Keratinocyte (primary cell): ENCODE data around the gene ZNF701. TPM values are rescaled to one million over a fixed set of nuclear protein-coding genes. Genes with fewer than 3 reads are reported as not detected.
"Not testable (repeated sequence)": the region's sequence is repeated elsewhere in the genome, so short reads cannot be mapped to it uniquely, and the experiment has no call there.

ENCODE experiments used
- DNase-seq: peaks from one replicate; pipeline ENCODE4 v3.0.0-alpha.2; 2011; ENCODE audit warnings: low read depth, missing footprints, low spot score
- FAIRE-seq: peaks from 2 replicates; lab custom pipeline; 2011; peaks lifted over from hg19 to GRCh38; lab: Jason Lieb, UNC
- H2AFZ ChIP-seq: 2 replicates; pipeline ENCODE4 v1.6.0; 2012; ENCODE audit warnings: low read length, control low read depth, inconsistent platforms; ENCODE audit not compliant: control insufficient read depth
- H3K27ac ChIP-seq: 2 replicates; pipeline ENCODE4 v1.5.1; 2011; ENCODE audit warnings: low read length; ENCODE audit not compliant: control insufficient read depth, insufficient read depth
- H3K27me3 ChIP-seq: 3 replicates; pipeline ENCODE4 v1.6.0; 2011; ENCODE audit warnings: low read length; ENCODE audit not compliant: control insufficient read depth, insufficient read depth; ENCODE audit errors: extremely low read depth
- H3K36me3 ChIP-seq, 2 experiments: 2 replicates in 1 of 2; 3 replicates in 1 of 2; pipeline ENCODE4 v1.5.1; 2011; ENCODE audit warnings: low read length in 2 of 2, mild to moderate bottlenecking in 1 of 2; ENCODE audit not compliant: control insufficient read depth in 2 of 2, insufficient read depth in 2 of 2; ENCODE audit errors: extremely low read depth in 1 of 2
- H3K4me1 ChIP-seq: 3 replicates; pipeline ENCODE4 v1.5.1; 2011; ENCODE audit warnings: low read length; ENCODE audit not compliant: control insufficient read depth, insufficient read depth; ENCODE audit errors: extremely low read depth
- H3K4me2 ChIP-seq: 3 replicates; pipeline ENCODE4 v1.6.0; 2011; ENCODE audit warnings: low read depth, low read length; ENCODE audit not compliant: control insufficient read depth, insufficient read depth; ENCODE audit errors: extremely low read depth
- H3K4me3 ChIP-seq, 3 experiments: fragments of 200-600 bp in 1 of 3; sonication (generic) in 1 of 3; 2 replicates in 2 of 3; 3 replicates in 1 of 3; pipeline ENCODE4 v1.5.1; 2011 to 2016; ENCODE audit warnings: low read length in 3 of 3, mild to moderate bottlenecking in 3 of 3, control low read depth in 2 of 3, inconsistent platforms in 1 of 3, low read depth in 1 of 3, mixed read lengths in 1 of 3, mixed run types in 1 of 3, moderate library complexity in 1 of 3; ENCODE audit not compliant: control insufficient read depth in 2 of 3, insufficient read depth in 2 of 3; ENCODE audit errors: extremely low read depth in 1 of 3
- H3K79me2 ChIP-seq: 2 replicates; pipeline ENCODE4 v1.6.0; 2012; ENCODE audit warnings: low read length; ENCODE audit not compliant: control insufficient read depth, insufficient read depth
- H3K9ac ChIP-seq: 3 replicates; pipeline ENCODE4 v1.6.0; 2011; ENCODE audit warnings: low read length; ENCODE audit not compliant: control insufficient read depth, insufficient read depth; ENCODE audit errors: extremely low read depth
- H3K9me1 ChIP-seq: 3 replicates; pipeline ENCODE4 v1.6.0; 2011; ENCODE audit warnings: low read length; ENCODE audit not compliant: control insufficient read depth, insufficient read depth; ENCODE audit errors: extremely low read depth
- H3K9me3 ChIP-seq: 2 replicates; pipeline ENCODE4 v1.5.1; 2012; ENCODE audit warnings: low read depth, low read length; ENCODE audit not compliant: control insufficient read depth
- H4K20me1 ChIP-seq: 3 replicates; pipeline ENCODE4 v1.6.0; 2011; ENCODE audit warnings: low read length; ENCODE audit not compliant: control insufficient read depth, insufficient read depth; ENCODE audit errors: extremely low read depth
- CTCF ChIP-seq, 3 experiments: IDR thresholded peaks in 1 of 3; conservative IDR thresholded peaks in 1 of 3; optimal IDR thresholded peaks in 1 of 3; 2 replicates in 2 of 3; 3 replicates in 1 of 3; pipeline versions ENCODE3 to v1.5.1; 2011; ENCODE audit warnings: low read length in 3 of 3, mild to moderate bottlenecking in 3 of 3, moderate library complexity in 2 of 3, control low read depth in 1 of 3, inconsistent platforms in 1 of 3; ENCODE audit not compliant: insufficient read depth in 2 of 3; ENCODE audit errors: extremely low read depth in 1 of 3
- EZH2 ChIP-seq: IDR thresholded peaks from one replicate; pipeline ENCODE4 v1.6.1; 2012; ENCODE audit warnings: inconsistent platforms, mild to moderate bottlenecking, low read length, moderate library complexity
- dilution Hi-C: fragments of 300-500 bp; cut with MboI; formaldehyde crosslinking; loops from one replicate; pipeline ENCODE4 v1.7.0; 2020; ENCODE audit warnings: low sequenced_read_pairs; ENCODE audit not compliant: extremely low pct_ligation_motif_present
- polyA plus RNA-seq, 5 experiments: library from polyadenylated mRNA; depleted of rRNA in 3 of 5; stranded (reverse) in 3 of 5; stranded (forward) in 1 of 5; unstranded in 1 of 5; fragments of >200 nt; gene quantifications; 1 replicate in 1 of 5; 2 replicates in 3 of 5; 3 replicates in 1 of 5; pipeline versions ENCODE4 v1.2.1 to v1.2.3, GENCODE V29; 2011 to 2012; ENCODE audit warnings: missing spikeins in 2 of 5, low read depth in 1 of 5, low replicate concordance in 1 of 5

Gene ZNF701
- polyA plus RNA-seq, 1 donor (not counting 4 experiments of a cell fraction or from before 2014, with no cell fraction given): 7.2 TPM

GRCh38 chr19:52535771-52536447, 34.2 kb upstream of the ZNF701 start:
- H3K9ac ChIP-seq: peak overlapping the region; percentile 59
- peak overlapping the region; percentile 54 for H3K27ac ChIP-seq
- TF ChIP-seq EZH2: no peak
- TF ChIP-seq CTCF (optimal IDR thresholded peaks at IDR 0.05 in 1 of 3, IDR thresholded peaks at IDR 0.05 in 1 of 3, conservative IDR thresholded peaks at IDR 0.05 in 1 of 3; ENCODE audit: extremely low read depth in 1 of 3, insufficient read depth in 2 of 3, low read length in 3 of 3): no peak
- FAIRE-seq (peak; percentile 41), DNase-seq (peak; percentile 33)
- H3K4me2 ChIP-seq: peak overlapping the region; percentile 72
- H3K4me3 ChIP-seq: peak overlapping the region; percentile 40 to 63 (median 62)
- H3K4me1 ChIP-seq: peaks cover 4% of the 10 kb centered on the region
- H3K9me3 ChIP-seq: no peaks in the 10 kb centered on the region
- H3K27me3 ChIP-seq: no peaks in the 10 kb centered on the region
- H4K20me1 ChIP-seq: no peaks in the 10 kb centered on the region
- peaks cover 10% of the 10 kb centered on the region for H3K79me2 ChIP-seq
- peak overlapping the region; percentile 66 for H2AFZ ChIP-seq
- peaks cover 1 to 2% of the 10 kb centered on the region in 2 experiments for H3K36me3 ChIP-seq
- dilution Hi-C loops: no loop called here
- H3K9me1 ChIP-seq: no peaks in the 10 kb centered on the region

- Histone ChIP-seq H3K4me1 (peaks cover 4% of the 10 kb centered on the region), H4K20me1 (no peaks in the 10 kb centered on the region), H3K79me2 (peaks cover 7% of the 10 kb centered on the region), H3K9me3 (no peaks in the 10 kb centered on the region), H2AFZ (peak overlapping the region; percentile 66), H3K4me2 (peak overlapping the region; percentile 72), H3K4me3 (peak overlapping the region; percentile 40 to 63 (median 55)), H3K9ac (peak overlapping the region; percentile 59), H3K27me3 (no peaks in the 10 kb centered on the region), H3K27ac (peak overlapping the region; percentile 54), H3K36me3 (no peaks in the 10 kb centered on the region), H3K9me1 (no peaks in the 10 kb centered on the region)
- TF ChIP-seq CTCF (optimal IDR thresholded peaks at IDR 0.05 in 1 of 3, IDR thresholded peaks at IDR 0.05 in 1 of 3, conservative IDR thresholded peaks at IDR 0.05 in 1 of 3; ENCODE audit: extremely low read depth in 1 of 3, insufficient read depth in 2 of 3, low read length in 3 of 3) (no peak), EZH2 (no peak)
- DNase-seq: no peak
- FAIRE-seq: no peak
- dilution Hi-C loops: no loop called here
Measured at GRCh38 chr19:52536448-52536800, 33.7 kb upstream of the ZNF701 start.

GRCh38 chr19:52538815-52539214, 31.3 kb upstream of the ZNF701 start:
- FAIRE-seq, H2AFZ ChIP-seq, H3K4me1 ChIP-seq, H3K9me1 ChIP-seq, H3K4me3 ChIP-seq, H3K79me2 ChIP-seq, H3K36me3 ChIP-seq, H4K20me1 ChIP-seq, H3K27me3 ChIP-seq, DNase-seq, H3K4me2 ChIP-seq, H3K27ac ChIP-seq, H3K9ac ChIP-seq, H3K9me3 ChIP-seq, dilution Hi-C loops: not testable (repeated sequence)

- FAIRE-seq, H3K9me3 ChIP-seq, H3K27ac ChIP-seq, H3K4me3 ChIP-seq, H3K79me2 ChIP-seq, dilution Hi-C loops, H3K9me1 ChIP-seq, H3K36me3 ChIP-seq, H3K27me3 ChIP-seq, H3K4me1 ChIP-seq, H3K9ac ChIP-seq, DNase-seq, H3K4me2 ChIP-seq, H2AFZ ChIP-seq, H4K20me1 ChIP-seq: not testable (repeated sequence)
Measured at GRCh38 chr19:52541176-52541575, 28.9 kb upstream of the ZNF701 start.
